Measurements from ENCODE around the gene PPBP.

Gene PPBP

GRCh38 chr4:73948291-73948690 lies 39.7 kb downstream of the PPBP start:
- no peak for DNase-seq (ENCODE audit: low read depth)

GRCh38 chr4:73947239-73947985 lies 40.6 kb downstream of the PPBP start:
- DNase-seq (ENCODE audit: low read depth): no peak

GRCh38 chr4:73945674-73946449 lies 42.1 kb downstream of the PPBP start:
- no peak for DNase-seq (ENCODE audit: low read depth)

GRCh38 chr4:73945140-73945539 lies 42.9 kb downstream of the PPBP start:
- DNase-seq (ENCODE audit: low read depth): no peak

- DNase-seq (ENCODE audit: low read depth): peak; percentile 22
These were observed 43.7 kb downstream of the PPBP start for GRCh38 chr4:73944061-73944875.

- DNase-seq (ENCODE audit: low read depth): no peak
These were observed 44.4 kb downstream of the PPBP start for GRCh38 chr4:73943555-73943954.

GRCh38 chr4:73936969-73937368 lies 51.0 kb downstream of the PPBP start:
- DNase-seq (ENCODE audit: low read depth): no peak
